NCI-H2029 (cell line): ENCODE data around the gene SREBF1.
A peak's percentile ranks its signal among the peaks of the same experiment; 100 is the strongest.

ENCODE experiments used
- DNase-seq: peaks from one replicate; lab custom pipeline; 2025; lab: John Stamatoyannopoulos, UW

Gene SREBF1

GRCh38 chr17:17841601-17842025 lies 4.8 kb upstream of the SREBF1 start:
- peak; percentile 76 for DNase-seq

- DNase-seq = peak; percentile 39
Measured at GRCh38 chr17:17840751-17841591, 4.2 kb upstream of the SREBF1 start.

- peak; percentile 81 for DNase-seq
Measured at GRCh38 chr17:17839791-17840707, 3.3 kb upstream of the SREBF1 start.

- peak; percentile 57 for DNase-seq
Measured at GRCh38 chr17:17837966-17838962, 1.5 kb upstream of the SREBF1 start.

- DNase-seq = no peak
Measured at GRCh38 chr17:17837380-17837821, 615 bp upstream of the SREBF1 start.

- peak; percentile 85 for DNase-seq
Measured at GRCh38 chr17:17836250-17836817, 452 bp downstream of the SREBF1 start.

GRCh38 chr17:17835415-17836249 lies 1.2 kb downstream of the SREBF1 start:
- no peak for DNase-seq

GRCh38 chr17:17834974-17835373 lies 1.8 kb downstream of the SREBF1 start:
- no peak for DNase-seq

- no peak for DNase-seq
Measured at GRCh38 chr17:17833658-17834357, 3.0 kb downstream of the SREBF1 start.

GRCh38 chr17:17832032-17832363 lies 4.8 kb downstream of the SREBF1 start:
- no peak for DNase-seq

GRCh38 chr17:17831208-17832031 lies 5.4 kb downstream of the SREBF1 start:
- DNase-seq = no peak

- no peak for DNase-seq
Measured at GRCh38 chr17:17830740-17831207, 6.0 kb downstream of the SREBF1 start.

- DNase-seq = no peak
Measured at GRCh38 chr17:17830269-17830567, 6.6 kb downstream of the SREBF1 start.

GRCh38 chr17:17827826-17828621 lies 8.8 kb downstream of the SREBF1 start:
- DNase-seq = no peak

GRCh38 chr17:17826942-17827785 lies 9.6 kb downstream of the SREBF1 start:
- no peak for DNase-seq

- no peak for DNase-seq
Measured at GRCh38 chr17:17826342-17826713, 10.5 kb downstream of the SREBF1 start.
